Testis (tissue), 3 donors: ENCODE data around the gene RAD23B. TPM values are rescaled to one million over a fixed set of nuclear protein-coding genes. Genes with fewer than 3 reads are reported as not detected.

Experiments used
- DNase-seq: peaks from one replicate; pipeline ENCODE4 v3.0.0-alpha.2; 2019
- H3K27ac ChIP-seq, 2 donors: fragments of 200-600 bp; sonication (generic); one replicate each; pipeline ENCODE4 v1.5.1; 2019
- H3K27me3 ChIP-seq: fragments of 200-600 bp; sonication (generic); one replicate; pipeline ENCODE4 v1.5.1; 2019
- H3K36me3 ChIP-seq: fragments of 200-600 bp; sonication (generic); one replicate; pipeline ENCODE4 v1.5.1; 2017; ENCODE audit warnings: low read depth; ENCODE audit errors: missing control alignments
- H3K4me1 ChIP-seq: fragments of 200-600 bp; sonication (generic); one replicate; pipeline ENCODE4 v1.5.1; 2019
- H3K4me3 ChIP-seq, 2 donors: fragments of 200-600 bp; sonication (generic); one replicate each; pipeline ENCODE4 v1.5.1; 2017 to 2019
- H3K9me3 ChIP-seq: fragments of 200-600 bp; sonication (generic); one replicate; pipeline ENCODE4 v1.5.1; 2017
- CTCF ChIP-seq, 3 experiments: fragments of 450-650 bp in 2 of 3; fragments of 200-600 bp in 1 of 3; sonication (generic) in 1 of 3; IDR thresholded peaks; one replicate each; pipeline ENCODE4 v1.5.1; 2016 to 2019; ENCODE audit warnings: antibody characterized with exemption in 3 of 3, mild to moderate bottlenecking in 2 of 3, moderate library complexity in 1 of 3
- POLR2A ChIP-seq: fragments of 450-650 bp; IDR thresholded peaks from one replicate; pipeline ENCODE4 v1.6.1; 2017; ENCODE audit warnings: antibody characterized with exemption, mild to moderate bottlenecking, moderate library complexity
- WGBS, 2 donors: methylation state at CpG; one replicate each; pipeline ENCODE4 v1.1.5; 2018; 5-methylcytosine and 5-hydroxymethylcytosine counted together
- intact Hi-C: fragments of 100-400 bp; cut with DNase I; formaldehyde crosslinking; loops from one replicate; pipeline ENCODE4 v1.15.1; 2023; ENCODE audit warnings: low total_unique reads
- polyA plus RNA-seq: library from polyadenylated mRNA; stranded (reverse); fragments of 350-450 nt; fragmentation: Illumina TruSeq; extraction: RNeasy Lipid Tissue Mini Kit (QIAGEN cat#74804); gene quantifications from one replicate; pipeline ENCODE4 v1.2.3, GENCODE V29; 2014; ENCODE audit warnings: low read depth, low replicate concordance; ENCODE audit not compliant: insufficient read depth
- total RNA-seq, 2 donors: library from RNA; depleted of rRNA; stranded (reverse); fragments of >200 nt; gene quantifications; one replicate each; pipeline ENCODE4 v1.2.3, GENCODE V29; 2016

The RAD23B gene
- total and polyA plus RNA-seq, 3 donors from 2014 or later = 116 to 199 (median 138) TPM

- H3K36me3 ChIP-seq = no peaks in the 10 kb centered on the region
- TF ChIP-seq CTCF (IDR thresholded peaks at IDR 0.05) (no peak), POLR2A (no peak)
- no peaks in the 10 kb centered on the region for H3K9me3 ChIP-seq
- H3K27me3 ChIP-seq = no peaks in the 10 kb centered on the region
- intact Hi-C loops = no loop called here
- DNase-seq = no peak
- H3K4me1 ChIP-seq = no peaks in the 10 kb centered on the region
- no peak overlapping the region for H3K27ac ChIP-seq
- H3K4me3 ChIP-seq = no peak overlapping the region
- WGBS, 2 donors = 96 to 97% methylated on average over 7 of the region's 7 CpGs
Measured at GRCh38 chr9:107328510-107328909, 45.4 kb downstream of the RAD23B start.

GRCh38 chr9:107330420-107330819, 47.3 kb downstream of the RAD23B start:
- TF ChIP-seq POLR2A (no peak), CTCF (IDR thresholded peaks at IDR 0.05) (no peak)

GRCh38 chr9:107332883-107333282, 49.8 kb downstream of the RAD23B start:
- H3K36me3 ChIP-seq = no peaks in the 10 kb centered on the region
- peak overlapping the region in 1 of 2 donors; percentile 5 for H3K27ac ChIP-seq
- TF ChIP-seq CTCF (IDR thresholded peaks at IDR 0.05) = no peak
- 53% methylated on average over 2 of the region's 2 CpGs for WGBS, 2 donors
- H3K27me3 ChIP-seq = no peaks in the 10 kb centered on the region
- H3K4me3 ChIP-seq = no peak overlapping the region
- intact Hi-C loops = no loop called here
- H3K4me1 ChIP-seq = no peaks in the 10 kb centered on the region
- H3K9me3 ChIP-seq = no peaks in the 10 kb centered on the region
- peak; percentile 53 for DNase-seq

More at GRCh38 chr9:107330420-107330819, 47.3 kb downstream of the RAD23B start:
- Histone ChIP-seq H3K9me3 (no peaks in the 10 kb centered on the region), H3K4me3 (no peak overlapping the region), H3K27ac (no peak overlapping the region), H3K36me3 (no peaks in the 10 kb centered on the region), H3K4me1 (no peaks in the 10 kb centered on the region), H3K27me3 (no peaks in the 10 kb centered on the region)
- no peak for DNase-seq
- intact Hi-C loops = no loop called here
- WGBS, 2 donors = 45 to 59% methylated on average over 2 of the region's 2 CpGs

- Histone ChIP-seq H3K9me3 (no peaks in the 10 kb centered on the region), H3K4me1 (no peaks in the 10 kb centered on the region), H3K27ac (peak overlapping the region in 1 of 2 donors; percentile 23), H3K4me3 (no peak overlapping the region), H3K27me3 (no peaks in the 10 kb centered on the region), H3K36me3 (no peaks in the 10 kb centered on the region)
- WGBS, 2 donors = 84 to 98% methylated on average over 2 of the region's 2 CpGs
- TF ChIP-seq POLR2A = no peak
- intact Hi-C loops = no loop called here
- no peak for DNase-seq
Measured at GRCh38 chr9:107333363-107333762, 50.3 kb downstream of the RAD23B start.

GRCh38 chr9:107334103-107334776, 51.2 kb downstream of the RAD23B start:
- no peaks in the 10 kb centered on the region for H3K9me3 ChIP-seq
- no peak overlapping the region for H3K4me3 ChIP-seq
- no peak for DNase-seq
- H3K27ac ChIP-seq = no peak overlapping the region
- no peaks in the 10 kb centered on the region for H3K4me1 ChIP-seq
- H3K27me3 ChIP-seq = no peaks in the 10 kb centered on the region
- TF ChIP-seq POLR2A (no peak), CTCF (IDR thresholded peaks at IDR 0.05) (no peak)
- WGBS, 2 donors = 90 to 94% methylated on average over 4 of the region's 4 CpGs
- no peaks in the 10 kb centered on the region for H3K36me3 ChIP-seq
- intact Hi-C loops = no loop called here
